HG03025 (cell line): ENCODE data around the gene MDFI.

ENCODE experiments used
- ATAC-seq: cut with Tn5 transposase; IDR thresholded peaks from one replicate; pipeline ENCODE4 v1.9.1; 2021; ENCODE audit warnings: mild to moderate bottlenecking, moderate library complexity; ENCODE audit not compliant: unreplicated experiment, low FRiP score

The MDFI gene

DNA sequence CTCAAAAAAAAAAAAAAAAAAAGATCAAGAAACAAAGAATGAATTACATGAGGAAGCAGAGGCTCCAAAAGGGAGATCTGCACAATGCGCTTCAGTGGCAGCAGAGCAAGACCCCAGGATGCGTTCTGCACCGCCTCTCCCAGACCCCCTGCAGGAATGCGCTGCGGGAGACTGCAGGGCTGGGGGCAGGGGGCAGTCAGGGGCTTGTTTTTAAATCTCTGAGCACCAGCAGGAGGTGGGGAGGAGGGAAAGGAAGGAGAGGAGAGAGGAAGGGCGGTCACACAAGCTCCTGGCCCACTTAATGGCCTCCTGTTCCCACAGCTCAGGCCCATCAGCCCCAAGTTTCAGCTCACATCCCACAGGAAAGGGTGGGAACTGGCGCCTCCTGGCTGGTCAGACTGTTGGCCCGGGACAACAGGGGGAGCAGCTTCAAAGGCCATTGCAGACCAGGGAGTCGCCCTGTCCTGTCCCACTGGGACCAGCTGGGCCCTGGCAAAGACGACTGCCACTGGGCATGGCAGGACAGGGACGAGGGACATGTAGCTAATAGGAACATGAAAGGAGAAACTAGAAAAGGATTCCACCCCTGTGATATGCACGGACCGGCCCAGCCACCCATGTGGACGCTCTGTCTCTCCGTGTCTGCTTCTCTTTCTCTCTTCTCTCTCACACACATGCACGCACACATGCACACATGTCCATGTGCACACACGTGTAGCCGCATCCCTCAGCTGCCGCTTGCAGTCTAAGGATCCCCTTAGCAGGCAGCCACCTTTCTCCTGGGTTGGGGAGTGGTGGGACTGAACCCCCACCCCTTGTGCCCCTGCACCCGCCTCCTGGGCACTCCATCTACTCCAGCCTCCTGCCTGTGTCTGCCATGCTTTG, 62.4 kb downstream of the MDFI start:
- no peak for ATAC-seq

DNA sequence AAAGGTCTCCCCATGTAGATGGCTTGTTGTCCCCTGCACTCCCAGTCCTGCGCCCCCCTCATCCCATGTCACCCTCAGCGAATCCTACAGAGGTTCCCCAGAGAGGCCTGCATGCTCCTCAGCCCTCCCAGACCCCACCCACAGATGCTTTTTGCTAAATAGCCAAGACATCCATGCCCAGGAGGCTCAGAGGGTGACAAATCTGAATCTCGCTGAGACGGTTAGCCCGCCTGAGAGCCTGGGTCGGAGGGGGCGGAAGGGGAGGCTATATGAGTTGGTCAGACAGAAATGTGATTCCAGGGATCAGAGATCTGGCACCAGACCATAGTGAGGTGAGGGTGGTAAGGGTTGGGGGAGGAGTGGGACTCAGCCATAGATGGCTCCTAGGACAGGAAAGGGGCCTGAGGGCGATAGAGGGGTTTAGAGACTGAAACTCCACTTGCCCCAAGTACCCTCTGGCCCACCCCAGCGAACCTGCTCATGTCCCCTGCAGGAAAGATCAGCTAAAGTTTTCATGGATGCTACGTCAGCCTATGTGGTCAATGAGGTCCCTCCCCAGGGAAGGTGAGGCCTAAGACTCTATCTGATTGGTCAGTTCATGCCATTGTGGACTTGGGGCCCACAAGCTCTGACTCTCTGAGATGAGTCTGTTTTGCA, 63.9 kb downstream of the MDFI start:
- ATAC-seq = no peak

DNA sequence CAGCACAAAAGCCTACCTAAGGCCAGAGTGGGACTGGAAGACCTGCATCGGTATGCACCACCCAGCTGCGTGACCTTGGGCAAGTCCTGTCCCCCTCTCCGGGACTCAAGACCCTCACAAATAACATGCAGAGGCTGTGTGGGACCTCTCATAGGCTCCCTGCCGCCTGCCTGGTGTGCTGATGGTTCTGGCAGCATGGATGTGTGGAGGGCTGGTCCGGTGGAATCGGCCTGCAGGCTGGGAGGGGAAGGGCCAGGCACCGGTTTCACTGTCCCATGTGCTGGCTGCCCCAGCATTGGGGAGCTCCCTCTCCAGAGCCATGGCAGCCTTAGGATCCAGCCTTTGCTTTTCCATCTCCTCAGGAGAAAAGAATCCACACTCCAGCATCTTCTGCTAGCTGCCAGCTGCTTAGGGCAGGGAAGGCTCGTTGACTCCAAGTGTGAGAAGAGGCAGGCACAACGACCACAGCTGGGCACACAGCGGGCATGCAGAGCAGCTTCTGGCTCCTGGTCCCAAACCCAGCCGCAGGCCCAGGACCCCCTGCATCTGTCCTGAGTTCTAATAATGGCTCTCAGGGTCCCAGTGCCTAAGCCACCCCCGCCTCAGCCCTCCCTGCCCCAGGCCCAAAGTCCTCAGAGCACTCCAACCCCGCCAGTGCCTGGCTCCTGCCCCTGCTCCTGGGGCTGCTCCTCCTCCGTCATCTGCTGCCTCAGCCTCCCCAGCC, 64.7 kb downstream of the MDFI start:
- ATAC-seq = no peak
